Urothelium cell line (cell line): ENCODE data around the gene C14orf93.

Experiments
- DNase-seq: peaks from one replicate; pipeline ENCODE4 v3.0.0; 2011; ENCODE audit warnings: low spot score, mixed read lengths
- FAIRE-seq: peaks from 2 replicates; lab custom pipeline; 2011; peaks lifted over from hg19 to GRCh38; lab: Jason Lieb, UNC

Gene C14orf93

GRCh38 chr14:23045419-23046357, 35.7 kb upstream of the C14orf93 start:
- DNase-seq = no peak
- no peak for FAIRE-seq

GRCh38 chr14:23044840-23045239, 34.9 kb upstream of the C14orf93 start:
- DNase-seq (no peak), FAIRE-seq (no peak)

GRCh38 chr14:23043754-23044153, 33.8 kb upstream of the C14orf93 start:
- no peak for FAIRE-seq

GRCh38 chr14:23043145-23043544, 33.2 kb upstream of the C14orf93 start:
- FAIRE-seq (no peak), DNase-seq (no peak)

More at GRCh38 chr14:23043754-23044153, 33.8 kb upstream of the C14orf93 start:
- no peak for DNase-seq

- no peak for DNase-seq
- FAIRE-seq = peak; percentile 56
These were observed 32.4 kb upstream of the C14orf93 start, which contains the start of gene PSMB11 for GRCh38 chr14:23042162-23042965. TSS of gene PSMB11 (plus strand) at chr14:23042212. CDS start at chr14:23042226, 14 bp downstream.

GRCh38 chr14:23041729-23042128, 31.8 kb upstream of the C14orf93 start:
- DNase-seq = no peak
- FAIRE-seq = no peak

- FAIRE-seq (no peak), DNase-seq (no peak)
These were observed 30.2 kb upstream of the C14orf93 start for GRCh38 chr14:23040100-23040499.

- FAIRE-seq = no peak
- DNase-seq = no peak
These were observed 25.6 kb upstream of the C14orf93 start for GRCh38 chr14:23035303-23036144.

- DNase-seq (peak; percentile 91), FAIRE-seq (no peak)
These were observed 24.8 kb upstream of the C14orf93 start, which contains the start of gene PSMB5 for GRCh38 chr14:23034498-23035302. TSS of gene PSMB5 (minus strand) at chr14:23034900. CDS start at chr14:23034881, 19 bp downstream.

- no peak for FAIRE-seq
- no peak for DNase-seq
These were observed 24.0 kb upstream of the C14orf93 start for GRCh38 chr14:23033801-23034497.

- DNase-seq = no peak
- no peak for FAIRE-seq
These were observed 23.3 kb upstream of the C14orf93 start for GRCh38 chr14:23033251-23033727.

- FAIRE-seq (no peak), DNase-seq (no peak)
These were observed 21.0 kb upstream of the C14orf93 start for GRCh38 chr14:23030936-23031335.

GRCh38 chr14:23028799-23029198, 18.9 kb upstream of the C14orf93 start:
- FAIRE-seq (no peak), DNase-seq (no peak)

- no peak for FAIRE-seq
- DNase-seq = no peak
These were observed 15.3 kb upstream of the C14orf93 start for GRCh38 chr14:23025151-23025814.

GRCh38 chr14:23024612-23025075, 14.7 kb upstream of the C14orf93 start:
- DNase-seq (no peak), FAIRE-seq (no peak)

- DNase-seq (no peak), FAIRE-seq (no peak)
These were observed 13.8 kb upstream of the C14orf93 start for GRCh38 chr14:23023795-23024152.

GRCh38 chr14:23023022-23023794, 13.3 kb upstream of the C14orf93 start:
- DNase-seq = no peak
- no peak for FAIRE-seq
